Measurements from ENCODE around the gene MRTFB.

Gene MRTFB

DNA sequence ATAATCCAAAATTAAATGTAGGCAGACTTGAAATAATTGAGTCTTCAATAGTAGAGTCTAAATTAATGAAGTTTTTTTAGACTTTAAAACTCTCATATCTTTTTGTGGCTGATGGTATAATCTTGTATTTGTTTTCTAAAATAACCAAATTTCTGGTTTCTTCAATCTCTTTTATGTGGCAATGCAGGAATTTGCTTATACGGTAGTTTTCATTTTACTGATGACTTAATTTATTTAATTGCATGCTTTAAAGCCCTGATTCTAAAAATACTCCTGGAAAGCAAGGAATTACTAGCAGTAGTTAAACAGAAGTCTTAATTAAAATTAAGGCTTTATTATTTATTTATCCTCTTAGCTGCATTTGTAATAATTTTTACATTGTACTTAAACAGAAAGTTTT lies 15.4 kb downstream of the MRTFB start:
- no peak overlapping the region for H3K4me3 ChIP-seq (ENCODE audit: low read length)
- TF ChIP-seq CTCF (conservative IDR thresholded peaks at IDR 0.05; ENCODE audit: low read length) = no peak
- DNase-seq (ENCODE audit: low read depth) = no peak

DNA sequence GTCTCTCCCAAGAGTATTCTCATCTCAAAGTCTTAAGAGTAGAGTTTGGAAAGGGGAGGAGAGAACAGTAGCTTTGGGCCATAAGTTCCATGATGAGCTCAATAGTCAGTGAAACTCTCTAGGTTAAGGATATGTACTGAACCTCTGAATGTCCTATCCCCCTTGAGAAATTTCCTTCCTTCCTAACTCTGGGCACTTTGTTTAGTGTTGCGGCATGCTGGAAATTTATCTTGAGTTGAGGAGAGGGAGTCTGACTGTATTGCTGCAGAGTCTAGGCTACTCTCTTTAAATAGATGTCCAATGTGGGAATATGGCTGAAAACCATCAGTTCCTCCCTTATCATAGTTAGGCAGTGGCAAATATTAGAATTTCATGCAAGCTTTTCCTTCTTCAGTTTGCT lies 16.1 kb downstream of the MRTFB start:
- DNase-seq (ENCODE audit: low read depth) = no peak
- TF ChIP-seq CTCF (conservative IDR thresholded peaks at IDR 0.05; ENCODE audit: low read length) = no peak
- no peak overlapping the region for H3K4me3 ChIP-seq (ENCODE audit: low read length)

DNA sequence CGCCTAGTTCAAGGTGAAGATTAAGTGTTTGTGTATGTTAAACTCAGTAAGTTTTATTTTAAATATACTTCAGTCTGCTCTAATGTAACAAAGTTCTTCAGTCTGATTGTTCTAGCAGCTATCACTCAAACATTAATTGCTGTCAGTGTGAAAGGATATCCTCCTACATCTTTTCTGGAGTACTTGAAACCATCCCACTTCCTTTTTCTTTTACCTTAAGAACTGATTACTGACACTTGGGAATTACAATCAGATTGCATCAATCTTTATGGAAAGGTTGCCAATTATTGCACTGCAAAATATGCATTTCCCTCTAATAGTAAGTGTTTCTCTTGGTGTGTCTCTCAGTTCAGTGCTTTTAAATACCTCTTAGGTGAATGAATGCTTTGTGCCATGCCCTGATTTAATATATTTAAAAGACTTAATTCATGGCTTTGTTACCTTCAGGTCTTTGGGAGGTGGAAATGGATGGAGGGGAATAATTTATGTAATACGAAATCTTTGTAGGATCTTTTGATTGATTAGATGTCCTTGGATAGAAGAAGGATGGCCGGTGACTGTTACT lies 16.6 kb downstream of the MRTFB start:
- TF ChIP-seq CTCF (conservative IDR thresholded peaks at IDR 0.05; ENCODE audit: low read length) = no peak
- DNase-seq (ENCODE audit: low read depth) = peak; percentile 13
- no peak overlapping the region for H3K4me3 ChIP-seq (ENCODE audit: low read length)

- DNase-seq (ENCODE audit: low read depth) = peak; percentile 60
- TF ChIP-seq CTCF (conservative IDR thresholded peaks at IDR 0.05; ENCODE audit: low read length) = no peak
- no peak overlapping the region for H3K4me3 ChIP-seq (ENCODE audit: low read length)
Measured at GRCh38 chr16:14088155-14088753, 17.1 kb downstream of the MRTFB start.

GRCh38 chr16:14089283-14089823 lies 18.2 kb downstream of the MRTFB start:
- TF ChIP-seq CTCF (conservative IDR thresholded peaks at IDR 0.05; ENCODE audit: low read length) = no peak
- DNase-seq (ENCODE audit: low read depth) = no peak
- H3K4me3 ChIP-seq (ENCODE audit: low read length) = no peak overlapping the region

- no peak for TF ChIP-seq CTCF (conservative IDR thresholded peaks at IDR 0.05; ENCODE audit: low read length)
Measured at GRCh38 chr16:14092561-14092960, 21.4 kb downstream of the MRTFB start.

GRCh38 chr16:14095883-14096551 lies 24.9 kb downstream of the MRTFB start:
- no peak overlapping the region for H3K4me3 ChIP-seq (ENCODE audit: low read length)
- DNase-seq (ENCODE audit: low read depth) = no peak
- no peak for TF ChIP-seq CTCF (conservative IDR thresholded peaks at IDR 0.05; ENCODE audit: low read length)

More at GRCh38 chr16:14092561-14092960, 21.4 kb downstream of the MRTFB start:
- no peak overlapping the region for H3K4me3 ChIP-seq (ENCODE audit: low read length)
- no peak for DNase-seq (ENCODE audit: low read depth)
